HCT116 (cell line): Measurements from ENCODE around the gene CNTNAP2.

Experiments
- EZH2 ChIP-seq: fragments of 200-600 bp; sonication (generic); IDR thresholded peaks from 2 replicates; pipeline ENCODE4 v1.6.1; 2017; ENCODE audit warnings: antibody characterized with exemption, mixed run types
- EZH2phosphoT487 ChIP-seq: fragments of 200-600 bp; IDR thresholded peaks from 2 replicates; pipeline ENCODE4 v1.6.1; 2018; ENCODE audit warnings: antibody characterized with exemption, borderline replicate concordance
- SRF ChIP-seq: IDR thresholded peaks from 2 replicates; pipeline ENCODE4 v1.6.1; 2012; ENCODE audit warnings: low read depth
- ZNF274 ChIP-seq: fragments of 200-500 bp; sonication (Bioruptor generic); IDR thresholded peaks from 2 replicates; pipeline ENCODE4 v1.6.1; 2014; ENCODE audit warnings: mild to moderate bottlenecking, low read depth, low read length, inconsistent platforms
- TF ChIP-seq, protein P1 (sequence below): IDR thresholded peaks from 2 replicates; pipeline ENCODE4 v1.6.1; 2012
- TF ChIP-seq, protein P2 (sequence below): IDR thresholded peaks from 2 replicates; pipeline ENCODE4 v1.6.1; 2011; ENCODE audit warnings: mild to moderate bottlenecking, low read length, moderate library complexity; ENCODE audit not compliant: insufficient replicate concordance; ENCODE audit errors: extremely low read depth
- TF ChIP-seq, protein P3 (sequence below), 3 experiments: fragments of 200-600 bp in 1 of 3; sonication (generic) in 1 of 3; IDR thresholded peaks in 2 of 3; conservative IDR thresholded peaks in 1 of 3; 2 replicates each; pipeline ENCODE4 v1.5.1; 2012 to 2017; ENCODE audit warnings: low read depth in 2 of 3, low read length in 2 of 3, antibody characterized with exemption in 1 of 3, borderline replicate concordance in 1 of 3, control low read depth in 1 of 3, mild to moderate bottlenecking in 1 of 3, mixed read lengths in 1 of 3, mixed run types in 1 of 3, moderate library complexity in 1 of 3; ENCODE audit not compliant: insufficient read depth in 1 of 3

DNA sequence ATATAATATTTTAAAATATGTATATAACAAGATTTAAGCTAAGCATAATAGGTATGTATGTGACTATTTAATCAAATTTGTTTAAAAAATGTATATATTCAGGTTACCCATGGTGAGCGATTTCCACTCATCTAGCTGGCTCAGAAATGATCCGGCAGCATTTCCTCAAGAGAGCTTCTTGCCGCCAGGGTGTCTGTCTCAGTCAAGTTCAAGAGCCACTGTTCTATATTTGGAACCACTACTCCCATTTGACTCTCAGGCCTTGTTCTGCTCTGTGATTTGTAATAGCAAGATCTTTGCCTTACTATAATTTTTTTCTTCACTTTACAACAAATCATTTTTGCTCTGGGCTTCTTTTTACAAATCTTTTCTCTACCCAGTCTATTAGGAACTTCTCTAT, 48.7 kb upstream of the CNTNAP2 start:
- TF ChIP-seq EZH2 (no peak), ZNF274 (no peak), SRF (no peak), EZH2phosphoT487 (no peak)
- TF ChIP-seq, protein P1, sequence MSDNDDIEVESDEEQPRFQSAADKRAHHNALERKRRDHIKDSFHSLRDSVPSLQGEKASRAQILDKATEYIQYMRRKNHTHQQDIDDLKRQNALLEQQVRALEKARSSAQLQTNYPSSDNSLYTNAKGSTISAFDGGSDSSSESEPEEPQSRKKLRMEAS, result no peak
- TF ChIP-seq, protein P2, sequence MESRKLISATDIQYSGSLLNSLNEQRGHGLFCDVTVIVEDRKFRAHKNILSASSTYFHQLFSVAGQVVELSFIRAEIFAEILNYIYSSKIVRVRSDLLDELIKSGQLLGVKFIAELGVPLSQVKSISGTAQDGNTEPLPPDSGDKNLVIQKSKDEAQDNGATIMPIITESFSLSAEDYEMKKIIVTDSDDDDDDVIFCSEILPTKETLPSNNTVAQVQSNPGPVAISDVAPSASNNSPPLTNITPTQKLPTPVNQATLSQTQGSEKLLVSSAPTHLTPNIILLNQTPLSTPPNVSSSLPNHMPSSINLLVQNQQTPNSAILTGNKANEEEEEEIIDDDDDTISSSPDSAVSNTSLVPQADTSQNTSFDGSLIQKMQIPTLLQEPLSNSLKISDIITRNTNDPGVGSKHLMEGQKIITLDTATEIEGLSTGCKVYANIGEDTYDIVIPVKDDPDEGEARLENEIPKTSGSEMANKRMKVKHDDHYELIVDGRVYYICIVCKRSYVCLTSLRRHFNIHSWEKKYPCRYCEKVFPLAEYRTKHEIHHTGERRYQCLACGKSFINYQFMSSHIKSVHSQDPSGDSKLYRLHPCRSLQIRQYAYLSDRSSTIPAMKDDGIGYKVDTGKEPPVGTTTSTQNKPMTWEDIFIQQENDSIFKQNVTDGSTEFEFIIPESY, result no peak
- TF ChIP-seq, protein P3, sequence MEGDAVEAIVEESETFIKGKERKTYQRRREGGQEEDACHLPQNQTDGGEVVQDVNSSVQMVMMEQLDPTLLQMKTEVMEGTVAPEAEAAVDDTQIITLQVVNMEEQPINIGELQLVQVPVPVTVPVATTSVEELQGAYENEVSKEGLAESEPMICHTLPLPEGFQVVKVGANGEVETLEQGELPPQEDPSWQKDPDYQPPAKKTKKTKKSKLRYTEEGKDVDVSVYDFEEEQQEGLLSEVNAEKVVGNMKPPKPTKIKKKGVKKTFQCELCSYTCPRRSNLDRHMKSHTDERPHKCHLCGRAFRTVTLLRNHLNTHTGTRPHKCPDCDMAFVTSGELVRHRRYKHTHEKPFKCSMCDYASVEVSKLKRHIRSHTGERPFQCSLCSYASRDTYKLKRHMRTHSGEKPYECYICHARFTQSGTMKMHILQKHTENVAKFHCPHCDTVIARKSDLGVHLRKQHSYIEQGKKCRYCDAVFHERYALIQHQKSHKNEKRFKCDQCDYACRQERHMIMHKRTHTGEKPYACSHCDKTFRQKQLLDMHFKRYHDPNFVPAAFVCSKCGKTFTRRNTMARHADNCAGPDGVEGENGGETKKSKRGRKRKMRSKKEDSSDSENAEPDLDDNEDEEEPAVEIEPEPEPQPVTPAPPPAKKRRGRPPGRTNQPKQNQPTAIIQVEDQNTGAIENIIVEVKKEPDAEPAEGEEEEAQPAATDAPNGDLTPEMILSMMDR (IDR thresholded peaks at IDR 0.05 in 2 of 3, conservative IDR thresholded peaks at IDR 0.05 in 1 of 3; ENCODE audit: borderline replicate concordance in 1 of 3, insufficient read depth in 1 of 3, low read depth in 2 of 3, low read length in 2 of 3), result no peak
